Medulla oblongata (tissue), 1 donor: Measurements from ENCODE around the gene TSPAN15.
A peak's percentile ranks its signal among the peaks of the same experiment; 100 is the strongest.

Experiments
- DNase-seq: peaks from one replicate; pipeline ENCODE4 v3.0.0-alpha.2; 2015; ENCODE audit errors: extremely low spot score

Gene TSPAN15

DNA sequence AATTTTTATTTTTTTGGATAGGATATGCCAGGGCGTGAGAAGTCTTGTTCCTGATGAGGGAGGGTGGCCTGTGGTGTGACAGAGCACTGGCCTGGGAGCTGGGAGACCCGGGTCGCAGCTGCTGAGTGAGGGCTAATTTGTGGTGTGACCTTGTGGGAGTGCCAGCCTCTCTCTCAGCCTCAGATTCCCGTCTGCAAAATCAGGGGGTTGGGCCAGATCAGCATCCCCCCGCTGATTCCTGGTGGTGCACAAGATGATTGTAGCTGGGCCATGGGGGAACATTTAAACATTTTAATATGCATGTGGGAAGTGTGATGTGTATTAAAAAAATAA is 14.9 kb downstream of the TSPAN15 start:
- no peak for DNase-seq

DNA sequence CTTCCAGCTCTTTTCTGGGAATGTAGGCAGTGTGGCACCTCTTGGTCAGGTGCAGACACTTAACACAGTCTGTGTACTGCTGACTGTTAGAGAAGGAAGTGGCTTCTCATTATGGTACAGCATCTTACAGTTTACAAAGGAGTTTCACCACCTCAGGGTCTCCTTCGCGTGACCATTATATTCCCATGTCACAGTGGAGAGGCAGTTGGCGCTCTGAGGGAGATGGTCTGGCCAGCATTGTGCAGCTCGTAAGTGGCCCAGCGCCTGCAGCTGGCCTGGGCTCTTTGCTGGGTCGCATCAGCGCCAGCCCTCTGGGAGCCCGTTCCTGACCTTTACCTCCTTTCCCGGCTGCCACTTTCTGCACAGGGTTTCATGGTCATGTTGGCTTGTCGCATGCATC is 15.4 kb downstream of the TSPAN15 start:
- DNase-seq: peak; percentile 63

DNA sequence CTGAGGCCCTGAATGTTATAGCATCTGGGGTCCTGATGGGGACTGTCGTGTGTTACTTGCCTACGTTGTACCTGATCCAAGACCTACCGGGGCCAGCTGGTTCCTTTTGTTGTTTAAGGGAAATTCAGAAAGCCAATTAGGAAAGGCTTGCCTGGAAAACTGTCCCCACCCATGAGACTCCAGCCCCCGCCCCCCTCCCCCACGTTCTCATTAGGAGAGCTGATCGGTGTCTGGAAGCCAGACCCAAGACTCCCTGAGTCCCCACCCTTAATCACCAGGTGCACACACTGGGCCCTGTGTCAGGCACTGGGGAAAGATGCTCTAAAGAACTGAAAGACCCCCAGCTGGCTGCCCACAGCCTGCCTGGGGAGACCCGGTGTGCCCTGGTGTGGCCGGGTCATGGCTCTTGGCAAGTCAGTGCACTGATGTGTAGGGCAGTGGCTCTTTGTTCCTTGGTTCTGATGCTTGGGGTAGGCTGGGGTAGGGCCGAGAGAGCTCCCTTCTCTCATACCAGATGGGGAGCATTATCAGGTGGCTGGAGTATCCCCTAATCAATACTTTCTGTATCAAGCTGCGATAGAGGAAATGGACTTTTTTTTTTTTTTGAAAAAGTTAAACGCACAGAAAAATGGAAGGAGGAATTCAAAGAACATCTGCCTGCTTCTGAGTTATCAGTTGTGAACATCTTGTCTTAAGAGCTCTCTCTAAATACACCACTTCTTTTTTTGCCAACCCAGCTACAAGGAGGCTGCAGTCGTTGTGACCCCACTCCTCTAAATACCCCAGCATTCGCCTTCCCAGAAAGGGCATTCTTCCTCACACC is 16.9 kb downstream of the TSPAN15 start:
- no peak for DNase-seq

DNA sequence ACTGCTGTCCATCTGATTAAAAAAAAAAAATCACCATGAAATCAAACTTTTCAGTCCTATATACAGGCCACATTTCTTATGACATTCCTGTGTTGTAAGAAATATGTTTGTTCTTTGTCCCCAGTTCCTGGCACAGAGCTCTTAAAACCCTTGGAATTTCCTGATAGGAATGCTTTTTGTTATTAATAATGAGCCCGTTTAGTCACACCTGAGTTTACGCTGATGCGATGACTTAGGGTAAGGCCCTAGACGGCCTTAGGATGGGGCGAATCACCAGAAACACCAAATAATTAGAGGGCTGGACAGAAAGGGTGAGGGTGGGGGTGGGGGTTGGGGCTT is 17.5 kb downstream of the TSPAN15 start:
- no peak for DNase-seq

GRCh38 chr10:69469976-69470375 is 18.7 kb downstream of the TSPAN15 start:
- DNase-seq: no peak

DNA sequence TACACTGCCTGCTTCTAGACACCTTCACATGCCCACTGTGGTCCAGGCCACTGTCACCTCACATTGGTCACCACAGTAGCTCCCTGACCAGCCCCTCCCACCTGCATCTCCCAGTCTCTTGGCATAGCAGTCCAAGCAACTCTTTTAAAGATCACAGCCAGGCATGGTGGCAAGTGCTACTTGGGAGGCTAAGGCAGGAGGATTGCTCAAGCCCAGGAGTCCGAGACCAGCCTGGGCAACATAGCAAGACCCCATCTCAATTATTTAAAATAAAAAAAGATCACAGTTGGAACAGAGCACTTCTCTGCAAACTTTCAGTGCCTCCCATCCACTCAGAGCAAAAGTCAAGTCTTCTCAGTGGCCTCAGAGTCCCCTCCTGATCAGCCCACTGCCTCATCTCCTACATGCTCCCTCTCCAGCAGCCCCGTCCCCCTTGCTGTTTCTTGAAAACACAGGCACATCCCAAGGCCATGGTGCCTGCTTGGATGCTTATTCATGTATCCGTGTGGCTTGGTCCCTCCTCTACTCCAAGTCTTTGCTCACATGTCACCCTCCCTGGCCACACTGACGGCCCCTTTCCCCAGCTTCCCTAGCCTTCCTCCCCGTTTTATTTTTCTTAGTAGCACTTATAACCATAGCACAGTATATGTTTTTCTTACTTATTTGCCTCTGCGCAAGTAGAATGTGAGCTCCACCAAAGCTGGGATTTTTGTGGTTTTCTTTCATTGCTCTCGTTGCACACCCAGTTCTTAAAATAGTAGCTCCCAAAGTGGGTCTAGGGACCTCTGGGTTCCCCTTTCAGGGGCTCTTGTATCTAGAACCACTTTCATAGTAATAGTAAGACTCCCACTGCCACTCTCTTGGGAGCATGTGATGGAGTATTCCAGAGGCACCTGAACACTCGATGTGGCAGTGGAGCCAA is 19.5 kb downstream of the TSPAN15 start:
- no peak for DNase-seq

DNA sequence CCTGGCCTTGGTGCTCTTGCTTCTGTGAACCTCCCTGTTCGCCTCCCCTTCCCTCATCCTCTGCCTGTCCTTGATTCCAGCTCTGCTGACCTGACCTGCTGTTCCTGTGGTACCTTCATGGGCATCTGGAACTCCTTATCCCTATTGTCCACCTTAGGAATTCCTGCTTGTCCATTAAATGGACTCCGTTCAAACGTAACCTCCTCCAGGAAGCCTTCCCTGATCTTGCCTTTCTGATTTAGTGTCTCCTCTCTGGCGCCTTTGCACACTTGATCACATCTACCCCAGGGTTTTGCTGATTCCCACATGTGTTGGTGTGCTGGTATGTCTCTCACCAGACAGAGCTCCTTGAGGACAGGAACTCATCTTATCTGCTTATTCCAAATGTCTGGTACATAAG is 20.9 kb downstream of the TSPAN15 start:
- no peak for DNase-seq

GRCh38 chr10:69472544-69472943 is 21.3 kb downstream of the TSPAN15 start:
- DNase-seq: no peak

DNA sequence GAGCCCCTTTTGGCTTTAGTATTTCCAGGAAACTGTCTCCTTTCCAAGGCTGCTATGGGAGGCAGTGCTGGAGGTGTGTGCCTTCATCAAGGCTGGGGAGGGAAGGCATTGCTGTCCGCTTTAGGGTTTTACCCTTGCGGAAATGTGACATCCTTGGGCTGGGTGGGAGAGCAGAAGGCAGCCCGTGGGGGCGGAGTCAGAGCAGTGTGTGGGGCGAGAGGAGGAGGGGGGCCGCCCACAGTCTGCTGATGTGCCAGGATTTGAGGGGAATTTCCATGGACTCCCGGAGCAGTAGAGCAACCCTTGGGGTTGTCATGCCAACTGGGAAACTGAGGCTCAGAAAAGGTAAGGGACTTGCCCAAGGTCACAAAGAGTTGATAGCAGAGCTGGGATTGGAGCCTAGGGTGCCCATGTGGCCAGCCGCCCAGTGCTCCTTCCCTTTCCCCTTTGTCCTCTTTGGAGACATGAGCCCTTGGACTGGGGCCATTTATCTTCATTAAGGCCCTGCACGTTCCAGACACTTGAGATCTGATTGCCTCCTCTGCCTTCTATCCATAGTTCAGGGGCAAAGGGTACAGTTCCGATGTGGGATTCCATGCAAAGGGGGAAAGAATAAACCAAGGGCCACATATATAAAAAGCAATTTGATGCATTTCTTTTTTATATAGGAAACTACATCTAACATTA is 22.2 kb downstream of the TSPAN15 start:
- no peak for DNase-seq

DNA sequence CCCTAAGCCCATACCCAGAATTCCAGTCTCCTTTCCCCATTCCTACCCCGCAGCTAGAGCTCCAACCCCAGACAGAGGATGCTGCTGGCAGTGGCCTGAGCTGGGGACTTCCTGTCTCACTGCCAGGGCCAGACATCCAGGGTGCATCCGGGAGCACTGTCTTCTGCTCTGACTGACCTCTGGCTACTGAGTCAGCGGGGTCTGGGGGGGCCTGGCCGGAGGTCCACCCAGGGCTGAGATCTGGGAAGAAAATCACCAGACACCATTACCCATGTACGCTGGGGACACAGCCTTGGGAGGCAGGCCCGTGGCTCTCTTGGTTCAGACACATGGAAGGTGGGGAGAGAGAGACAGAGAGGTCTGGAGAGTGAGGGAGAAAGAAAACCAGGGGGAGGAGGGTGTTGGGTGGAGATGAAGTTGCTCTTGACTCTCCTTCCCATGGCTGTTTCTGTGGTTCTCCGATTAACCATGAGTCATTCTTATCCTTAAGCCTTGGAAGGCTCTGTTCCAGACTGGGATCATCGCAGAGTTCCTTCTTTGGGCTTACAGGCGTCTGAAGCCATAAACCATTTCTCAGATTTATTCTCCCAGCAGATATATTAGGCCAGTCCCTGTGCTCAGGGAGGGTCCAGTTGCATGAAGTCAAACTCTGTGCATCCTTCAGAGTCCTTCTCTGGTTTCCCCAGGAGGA is 23.6 kb downstream of the TSPAN15 start:
- no peak for DNase-seq

- no peak for DNase-seq
These were observed 24.2 kb downstream of the TSPAN15 start for GRCh38 chr10:69475433-69475830.

GRCh38 chr10:69477968-69478597 is 26.8 kb downstream of the TSPAN15 start:
- peak; percentile 72 for DNase-seq

DNA sequence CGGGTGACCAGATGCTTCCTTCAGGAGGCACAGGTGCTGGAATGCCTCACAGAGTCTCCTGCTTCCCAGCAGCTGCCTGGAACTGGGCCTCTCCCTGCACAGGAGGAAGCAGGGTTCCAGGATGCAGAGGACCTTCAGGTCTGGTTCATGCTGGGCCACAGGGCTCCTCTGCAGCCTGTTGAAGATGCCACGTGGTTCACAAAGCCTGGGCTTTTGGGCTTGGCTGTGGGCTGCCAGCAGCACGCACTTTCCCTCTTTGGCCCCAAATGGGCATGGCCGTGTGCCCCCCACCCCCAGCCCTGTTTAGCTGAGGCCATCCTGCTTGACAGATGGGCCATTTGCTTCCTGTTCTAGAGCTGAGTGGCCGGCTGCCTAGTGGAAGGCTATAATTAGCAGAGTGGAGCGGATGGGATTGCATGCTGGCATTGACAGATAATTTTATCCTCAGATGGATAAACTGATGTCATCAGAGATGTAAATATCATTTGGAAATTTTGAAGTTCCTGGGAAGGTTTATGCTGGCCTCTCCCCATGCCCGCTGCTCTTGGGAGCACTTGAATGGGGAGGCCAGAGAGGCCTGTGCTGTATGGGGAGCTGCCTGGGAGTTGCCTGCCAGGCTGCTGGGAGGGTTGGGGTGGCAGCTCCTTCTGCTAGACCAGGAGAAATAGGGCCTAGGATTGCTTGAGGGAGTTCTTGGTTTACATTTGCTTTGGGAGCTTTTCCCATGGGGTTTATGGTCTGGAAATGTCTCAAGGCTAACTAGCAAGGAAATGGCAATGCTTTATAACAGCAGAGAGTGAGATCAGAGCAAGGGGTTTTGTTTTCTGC is 28.2 kb downstream of the TSPAN15 start:
- DNase-seq: peak; percentile 55

DNA sequence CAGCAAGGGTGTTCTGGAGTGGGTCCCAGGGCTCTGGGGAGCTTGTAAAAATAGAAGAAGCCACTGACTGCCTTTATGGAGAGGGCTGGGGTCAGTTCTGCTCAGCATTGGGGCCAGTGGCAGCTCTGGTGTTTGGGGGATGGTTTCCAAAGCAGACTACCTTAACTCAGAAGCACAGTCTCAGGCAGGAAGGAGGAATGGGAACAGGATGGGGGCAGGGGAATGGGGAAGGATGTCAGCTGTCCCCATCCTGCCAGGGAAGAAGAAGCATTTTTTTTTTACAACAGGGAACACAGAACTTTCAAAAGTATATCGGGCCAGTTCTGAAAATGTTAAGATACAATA is 28.8 kb downstream of the TSPAN15 start:
- peak; percentile 60 for DNase-seq

DNA sequence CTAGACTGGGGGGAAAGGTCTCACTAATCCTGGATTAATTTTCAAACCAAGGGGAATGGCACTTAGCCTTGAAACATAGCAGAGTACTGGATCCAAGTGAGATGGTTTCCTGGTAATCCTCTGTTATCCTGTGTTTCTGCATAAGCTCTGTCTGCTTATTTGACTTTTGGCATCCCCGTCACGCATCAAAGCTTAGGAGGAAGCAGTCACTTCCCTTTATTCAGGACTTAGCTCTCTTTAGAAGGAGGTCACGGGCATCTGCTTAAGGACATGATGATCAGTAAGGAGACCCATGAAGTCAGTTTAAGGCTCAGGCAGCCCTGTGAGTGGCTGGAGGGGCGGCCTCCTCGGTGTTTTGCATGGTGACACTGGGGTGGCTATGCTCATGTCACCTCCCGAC is 30.0 kb downstream of the TSPAN15 start:
- DNase-seq: peak; percentile 77

- DNase-seq: no peak
These were observed 30.7 kb downstream of the TSPAN15 start for GRCh38 chr10:69481811-69482524.

GRCh38 chr10:69483963-69484362 is 32.7 kb downstream of the TSPAN15 start:
- no peak for DNase-seq

- DNase-seq: no peak
These were observed 33.5 kb downstream of the TSPAN15 start for GRCh38 chr10:69484736-69485135.

GRCh38 chr10:69486922-69487730 is 35.9 kb downstream of the TSPAN15 start:
- DNase-seq: no peak
